ENCODE results near the gene GAS2L2.

GAS2L2 gene

GRCh38 chr17:35747540-35748017 is 5.5 kb downstream of the GAS2L2 start:
- DNase-seq (ENCODE audit: low read depth in 2 of 2) = peak; percentile 61 to 80

DNA sequence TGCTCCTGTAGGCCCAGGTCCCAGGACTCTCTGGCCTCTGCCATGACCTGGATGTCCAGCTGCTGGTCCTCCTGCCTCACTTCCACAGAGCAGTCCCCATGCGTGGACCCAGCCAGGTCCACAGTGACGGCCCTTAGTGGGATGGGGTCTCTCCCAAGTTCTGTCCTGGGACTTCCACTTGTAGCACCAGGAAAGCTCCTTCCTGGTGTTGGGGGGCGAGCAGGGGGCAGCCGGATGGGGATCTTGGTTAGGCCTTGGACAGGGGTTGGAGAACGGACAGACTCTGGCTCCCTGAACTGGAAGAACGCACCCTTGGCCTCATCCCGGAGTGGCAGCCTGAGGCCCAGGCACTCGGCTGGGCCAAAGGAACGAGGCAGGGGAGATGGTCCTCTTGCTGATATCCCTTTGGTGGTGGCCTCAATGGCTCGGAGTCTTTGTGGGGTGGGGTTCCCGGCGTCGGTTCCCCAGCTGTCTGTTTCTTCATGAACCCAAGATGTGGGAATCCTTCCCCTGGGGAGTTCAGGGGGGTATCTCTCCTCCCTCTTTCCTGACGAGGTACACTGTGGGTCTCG is 7.2 kb downstream of the GAS2L2 start:
- no peak for DNase-seq (ENCODE audit: low read depth in 2 of 2)

- no peak for DNase-seq (ENCODE audit: low read depth in 2 of 2)
Observed at GRCh38 chr17:35745246-35745645, 7.8 kb downstream of the GAS2L2 start.

GRCh38 chr17:35744830-35745229 is 8.2 kb downstream of the GAS2L2 start:
- no peak for DNase-seq (ENCODE audit: low read depth in 2 of 2)

DNA sequence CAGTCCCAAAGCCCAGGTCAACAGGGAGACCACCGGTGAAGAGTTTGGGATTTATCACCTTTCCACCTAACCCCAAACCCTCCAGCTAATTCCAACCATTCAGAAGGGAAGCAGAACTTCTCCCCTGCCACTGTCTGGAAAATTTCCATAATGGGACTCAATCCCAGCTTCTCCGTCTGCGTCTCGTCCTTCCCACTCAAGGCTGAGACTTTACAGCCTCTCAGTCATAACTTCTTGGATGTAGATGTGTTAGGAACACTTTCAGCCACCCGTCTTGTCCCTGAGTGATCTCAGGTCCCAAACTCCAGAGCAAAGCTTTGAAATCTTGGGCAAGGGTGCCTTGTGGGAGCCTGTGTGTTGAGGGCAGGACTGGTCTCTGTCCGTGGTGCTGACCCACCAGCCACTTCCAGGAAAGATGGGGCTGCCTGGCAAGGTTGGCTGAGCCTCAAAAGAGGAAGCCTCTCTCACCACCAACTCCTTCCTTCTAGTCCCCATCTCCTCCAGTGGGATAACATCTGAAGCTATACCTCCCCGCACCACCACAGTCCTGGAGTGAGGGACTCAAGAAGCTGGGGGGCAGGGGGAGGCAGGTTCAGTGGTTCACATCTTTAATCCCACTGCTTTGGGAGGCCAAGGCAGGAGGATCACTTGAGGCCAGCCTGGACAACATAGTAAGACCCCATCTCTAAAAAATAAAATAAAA is 9.3 kb downstream of the GAS2L2 start:
- no peak for DNase-seq (ENCODE audit: low read depth in 2 of 2)

GRCh38 chr17:35742896-35743477 is 10.1 kb downstream of the GAS2L2 start:
- DNase-seq (ENCODE audit: low read depth in 2 of 2) = no peak

DNA sequence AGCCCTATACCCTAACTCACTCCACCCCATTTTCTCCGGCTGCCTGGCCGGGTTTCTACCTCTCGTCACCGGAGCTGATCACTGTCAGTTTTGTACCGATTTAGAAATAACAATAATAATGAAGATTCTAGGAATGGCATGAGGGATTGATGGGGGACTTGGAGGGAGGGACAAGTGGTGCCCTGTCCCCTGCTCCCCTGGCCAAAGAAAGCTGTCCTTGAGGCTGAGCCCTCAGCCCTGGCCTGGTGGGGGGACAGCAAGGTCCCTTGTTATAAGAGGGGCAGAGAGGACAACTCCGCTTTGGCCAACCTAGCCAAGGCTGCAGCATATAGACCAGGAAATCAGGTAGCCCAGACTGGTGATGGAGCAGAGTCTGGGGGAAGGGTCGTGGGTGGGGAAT is 10.5 kb downstream of the GAS2L2 start:
- no peak for DNase-seq (ENCODE audit: low read depth in 2 of 2)

DNA sequence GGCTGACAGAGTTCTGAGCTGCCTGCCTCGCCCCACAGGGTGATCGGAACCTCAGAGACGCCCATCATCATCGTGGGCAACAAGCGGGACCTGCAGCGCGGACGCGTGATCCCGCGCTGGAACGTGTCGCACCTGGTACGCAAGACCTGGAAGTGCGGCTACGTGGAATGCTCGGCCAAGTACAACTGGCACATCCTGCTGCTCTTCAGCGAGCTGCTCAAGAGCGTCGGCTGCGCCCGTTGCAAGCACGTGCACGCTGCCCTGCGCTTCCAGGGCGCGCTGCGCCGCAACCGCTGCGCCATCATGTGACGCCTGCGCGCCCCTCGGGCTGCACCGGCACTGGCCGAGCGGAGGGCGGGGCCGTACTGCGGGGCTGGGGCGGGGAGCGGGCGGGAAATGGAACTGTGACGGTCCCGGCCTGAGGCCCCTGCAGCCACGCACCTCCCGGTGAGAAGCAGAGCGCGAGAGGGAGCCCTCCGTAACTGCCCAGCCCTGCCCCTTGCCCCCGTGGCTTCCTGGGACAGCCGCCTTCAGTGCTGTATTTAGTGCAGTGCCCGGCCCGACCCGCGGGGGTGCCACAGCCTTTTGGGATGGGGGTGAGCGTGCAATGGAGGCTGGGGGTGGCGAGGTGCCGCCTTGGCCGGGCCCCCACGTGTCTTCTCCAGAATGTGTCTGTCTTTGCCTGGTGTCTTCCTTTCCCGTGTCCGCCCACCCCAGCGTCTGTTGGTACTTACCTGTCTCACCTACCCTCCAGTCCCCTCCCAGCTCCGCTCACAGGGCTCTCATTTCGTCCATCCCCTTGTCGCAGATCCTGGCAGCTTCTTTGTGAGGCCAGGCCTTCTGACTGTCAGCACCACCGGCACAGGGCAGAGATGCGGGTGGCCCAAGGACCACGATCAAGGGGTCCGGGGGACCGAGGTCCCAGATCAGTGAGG is 11.8 kb downstream of the GAS2L2 start:
- no peak for DNase-seq (ENCODE audit: low read depth in 2 of 2)

DNA sequence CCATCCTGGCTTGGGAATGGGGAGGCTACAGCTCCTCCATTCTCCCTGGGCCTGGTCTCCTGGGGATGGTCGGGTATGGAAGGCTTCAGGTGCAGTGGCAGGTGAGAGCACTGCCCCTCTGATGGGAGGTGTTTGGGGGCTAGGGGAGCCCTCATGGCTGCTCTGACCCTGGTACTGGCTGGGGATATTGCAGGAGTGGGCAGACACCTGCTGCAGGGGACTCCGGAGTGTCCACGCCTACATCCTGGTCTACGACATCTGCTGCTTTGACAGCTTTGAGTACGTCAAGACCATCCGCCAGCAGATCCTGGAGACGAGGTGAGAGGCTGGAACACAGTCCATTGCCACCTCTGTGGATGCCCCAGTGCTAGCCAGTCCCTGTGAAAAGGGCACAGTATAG is 12.8 kb downstream of the GAS2L2 start:
- DNase-seq (ENCODE audit: low read depth in 2 of 2) = no peak

DNA sequence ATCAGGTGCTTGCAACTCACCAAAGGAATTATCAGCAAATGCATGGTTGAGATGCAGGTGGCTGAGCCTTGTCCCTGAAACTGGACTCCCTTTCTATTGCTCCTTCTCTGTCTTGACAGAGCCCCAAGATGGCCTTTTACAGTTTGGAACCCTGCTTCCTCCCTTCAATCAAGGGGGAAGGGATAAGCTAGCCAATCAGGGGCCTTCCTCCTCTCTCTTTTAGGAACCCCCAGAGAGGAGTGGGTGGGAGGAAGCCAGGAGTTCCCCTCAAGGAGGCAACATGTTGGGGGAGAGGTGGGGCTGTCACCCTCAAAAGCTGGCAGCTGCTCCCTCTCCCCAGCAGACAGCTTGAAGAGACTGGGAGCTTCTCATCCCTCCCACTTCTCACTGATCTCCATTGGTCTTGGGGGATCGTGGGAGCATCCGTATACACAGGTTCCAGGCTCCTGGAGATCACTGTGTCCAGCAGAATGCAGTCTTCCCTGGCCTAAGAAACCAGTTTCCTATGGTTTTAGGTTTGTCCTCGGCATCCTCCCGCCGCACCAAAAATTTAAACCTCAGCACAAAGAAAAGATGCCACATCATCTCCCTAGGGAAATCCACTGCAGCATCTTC is 14.4 kb downstream of the GAS2L2 start:
- no peak for DNase-seq (ENCODE audit: low read depth in 2 of 2)

GRCh38 chr17:35736236-35736635 is 16.8 kb downstream of the GAS2L2 start:
- no peak for DNase-seq (ENCODE audit: low read depth in 2 of 2)

DNA sequence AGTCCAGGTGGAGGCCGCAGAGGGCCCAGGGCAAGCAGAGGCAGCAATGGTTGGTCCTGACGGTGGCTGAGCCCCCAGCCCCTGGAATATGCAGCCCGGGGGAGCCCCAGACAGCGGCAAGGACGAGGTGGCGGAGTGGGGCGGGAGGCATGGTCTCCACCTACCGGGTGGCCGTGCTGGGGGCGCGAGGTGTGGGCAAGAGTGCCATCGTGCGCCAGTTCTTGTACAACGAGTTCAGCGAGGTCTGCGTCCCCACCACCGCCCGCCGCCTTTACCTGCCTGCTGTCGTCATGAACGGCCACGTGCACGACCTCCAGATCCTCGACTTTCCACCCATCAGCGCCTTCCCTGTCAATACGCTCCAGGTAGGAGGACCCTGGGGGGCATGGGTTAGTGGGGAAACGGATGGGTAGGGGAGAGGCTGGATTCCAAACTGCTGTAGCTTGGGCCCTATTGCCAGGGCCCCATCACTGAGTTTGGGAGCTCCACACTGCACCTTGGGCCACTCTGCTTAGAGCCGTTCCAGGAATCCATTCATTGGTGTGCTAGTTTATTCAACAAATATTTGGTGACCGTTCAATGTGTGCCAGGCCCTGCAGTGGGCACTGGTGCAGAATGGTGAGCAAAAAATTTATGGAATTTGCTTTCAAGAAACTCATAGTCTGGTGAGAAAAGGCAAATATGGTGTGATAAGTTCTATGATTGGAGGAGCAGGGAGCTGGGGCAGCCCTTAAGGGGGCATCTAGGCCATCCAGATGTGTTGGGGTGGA is 17.8 kb downstream of the GAS2L2 start:
- no peak for DNase-seq (ENCODE audit: low read depth in 2 of 2)

- DNase-seq (ENCODE audit: low read depth in 2 of 2) = no peak
Observed at GRCh38 chr17:35734396-35734795, 18.6 kb downstream of the GAS2L2 start.

GRCh38 chr17:35733366-35733765 is 19.7 kb downstream of the GAS2L2 start:
- DNase-seq (ENCODE audit: low read depth in 2 of 2) = no peak

DNA sequence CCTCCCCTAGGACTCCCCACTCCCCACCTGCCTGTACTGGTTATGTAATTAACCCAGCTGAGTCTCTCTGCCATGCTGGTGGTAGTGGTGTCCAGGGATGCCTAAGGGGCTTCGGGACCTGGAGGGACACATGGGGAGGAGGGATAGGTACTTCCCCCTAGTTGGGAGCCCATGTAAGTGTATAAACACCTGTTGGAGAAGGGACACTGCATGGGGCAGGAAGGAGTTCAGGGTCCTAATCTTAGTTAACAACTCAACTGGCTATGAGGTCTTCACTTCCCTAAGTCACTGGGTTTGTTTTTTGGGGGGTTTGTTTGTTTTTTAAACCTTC is 20.3 kb downstream of the GAS2L2 start:
- no peak for DNase-seq (ENCODE audit: low read depth in 2 of 2)

DNA sequence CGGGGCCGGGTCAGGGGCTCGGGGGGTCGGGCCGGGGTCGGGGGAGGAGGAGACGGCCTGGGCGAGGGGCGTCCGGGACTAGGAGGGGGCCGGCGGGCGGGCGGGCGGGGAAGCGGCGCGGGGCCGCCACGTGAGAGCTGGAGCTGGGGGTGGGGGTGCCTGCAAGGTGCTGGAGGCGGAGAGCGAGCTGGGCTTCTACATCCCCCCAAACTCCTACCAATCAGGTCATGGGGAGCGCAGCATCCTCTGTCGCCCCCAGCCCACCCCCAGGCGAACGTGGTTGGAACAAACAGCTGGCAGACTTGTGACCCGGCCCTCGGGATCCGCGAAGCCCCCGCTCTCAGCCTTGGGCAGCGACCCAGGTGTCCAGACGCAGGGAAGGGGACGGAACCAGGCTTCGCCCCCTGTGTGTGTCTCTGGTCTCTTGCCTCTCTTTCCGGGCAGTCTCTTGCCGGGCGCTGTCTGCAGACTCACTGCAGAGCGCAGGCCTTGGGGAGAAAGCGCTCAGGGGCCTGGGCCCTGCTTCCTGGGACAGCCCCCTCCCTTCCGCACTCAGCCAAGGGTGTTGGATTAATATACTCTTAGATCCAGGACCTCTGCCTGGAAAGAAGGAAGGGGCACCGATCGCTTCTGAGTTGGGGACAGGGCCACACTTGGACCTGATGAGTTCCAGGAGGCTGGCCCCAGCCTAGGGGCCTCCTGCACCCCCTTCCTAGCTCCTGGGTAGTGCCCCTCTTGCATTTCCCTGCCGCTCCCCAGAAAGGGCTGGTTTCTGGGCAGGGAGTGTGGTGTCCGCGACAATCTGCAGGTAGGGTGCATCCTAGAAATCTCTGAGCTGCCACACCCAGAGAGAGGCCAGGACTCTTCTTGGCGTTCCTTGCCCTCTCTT is 20.9 kb downstream of the GAS2L2 start:
- no peak for DNase-seq (ENCODE audit: low read depth in 2 of 2)

DNA sequence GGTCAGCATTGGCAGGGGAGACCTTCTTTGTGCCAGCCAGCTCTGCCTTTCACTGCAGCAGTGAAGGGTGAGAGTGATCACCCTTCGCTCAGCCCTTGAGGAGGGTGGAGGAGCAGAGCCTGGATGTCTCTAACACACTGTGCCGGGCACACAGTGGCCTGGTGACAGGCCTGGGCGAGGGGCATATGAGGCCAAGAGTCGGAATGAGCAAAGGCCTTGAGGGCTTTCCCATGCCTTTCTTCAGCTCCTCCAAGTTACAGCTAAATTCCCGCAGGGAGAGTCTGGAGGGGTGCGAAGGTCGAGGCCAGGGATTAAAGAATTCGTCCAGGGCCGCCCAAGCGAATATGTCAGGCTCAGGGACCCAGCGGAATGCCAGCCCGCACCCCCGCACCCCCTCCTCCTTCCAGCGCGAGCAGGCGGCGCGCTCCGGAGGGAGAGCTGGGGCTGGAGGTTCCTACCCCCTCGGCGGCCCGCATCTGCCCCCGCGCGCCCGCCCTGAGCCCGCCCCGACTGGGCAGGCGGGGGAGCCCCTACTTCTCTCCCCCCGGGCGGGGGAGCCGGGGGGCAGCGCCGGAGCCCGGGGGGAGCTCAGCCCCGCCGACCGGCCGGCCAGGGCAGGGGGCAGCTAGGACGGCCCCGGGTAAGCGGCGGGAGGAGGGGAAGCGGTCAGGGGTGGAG is 21.7 kb downstream of the GAS2L2 start, which contains the start of gene RASL10B:
Gene RASL10B (plus strand): TSS at position 401 of the 678 bp plus-strand sequence. CDS start 3,546 bp downstream, outside the sequence.
- DNase-seq (ENCODE audit: low read depth in 2 of 2) = peak in 1 of 2 experiments; percentile 54

GRCh38 chr17:35730400-35731005 is 22.5 kb downstream of the GAS2L2 start:
- no peak for DNase-seq (ENCODE audit: low read depth in 2 of 2)

- no peak for DNase-seq (ENCODE audit: low read depth in 2 of 2)
Observed at GRCh38 chr17:35729405-35729833, 23.6 kb downstream of the GAS2L2 start.

Data from stimulated activated CD4-positive, alpha-beta T cell treated with anti-CD3 and anti-CD28 coated beads, Interleukin-12 subunit alpha, Interleukin-12 subunit beta, amount 100 ng/mL, for 24 hours (primary cell).